Liver (tissue), 3 donors: ENCODE results near the gene USP17L13.
"Not testable (repeated sequence)": the region's sequence is repeated elsewhere in the genome, so short reads cannot be mapped to it uniquely, and the experiment has no call there.

Experiments used
- CTCF ChIP-seq: fragments of 150-350 bp; IDR thresholded peaks from 2 replicates; pipeline ENCODE4 v1.5.1; 2017; ENCODE audit warnings: improper control_type of control experiment, low read depth, low read length; ENCODE audit not compliant: missing input control
- GABPA ChIP-seq, 2 donors: IDR thresholded peaks in 1 of 2; conservative IDR thresholded peaks in 1 of 2; 2 replicates each; pipeline ENCODE4 v1.6.1; 2016; ENCODE audit warnings: antibody characterized with exemption in 2 of 2, mild to moderate bottlenecking in 1 of 2, moderate library complexity in 1 of 2
- MAX ChIP-seq: IDR thresholded peaks from 2 replicates; pipeline ENCODE4 v1.6.1; 2016; ENCODE audit warnings: antibody characterized with exemption
- donor health status: healthy.
- donor health status: healthy.

GRCh38 chr4:9243579-9243978, 18.9 kb downstream of the USP17L13 start, which contains the start of gene USP17L17:
- TF ChIP-seq MAX; GABPA (IDR thresholded peaks at IDR 0.05 in 1 of 2, conservative IDR thresholded peaks at IDR 0.05 in 1 of 2); CTCF: not testable (repeated sequence)
